Fibroblast of skin of scalp (primary cell): ENCODE data around the gene SPTY2D1.

Experiments
- DNase-seq: peaks from one replicate; pipeline ENCODE4 v3.0.0-alpha.2; 2013

SPTY2D1 gene

DNA sequence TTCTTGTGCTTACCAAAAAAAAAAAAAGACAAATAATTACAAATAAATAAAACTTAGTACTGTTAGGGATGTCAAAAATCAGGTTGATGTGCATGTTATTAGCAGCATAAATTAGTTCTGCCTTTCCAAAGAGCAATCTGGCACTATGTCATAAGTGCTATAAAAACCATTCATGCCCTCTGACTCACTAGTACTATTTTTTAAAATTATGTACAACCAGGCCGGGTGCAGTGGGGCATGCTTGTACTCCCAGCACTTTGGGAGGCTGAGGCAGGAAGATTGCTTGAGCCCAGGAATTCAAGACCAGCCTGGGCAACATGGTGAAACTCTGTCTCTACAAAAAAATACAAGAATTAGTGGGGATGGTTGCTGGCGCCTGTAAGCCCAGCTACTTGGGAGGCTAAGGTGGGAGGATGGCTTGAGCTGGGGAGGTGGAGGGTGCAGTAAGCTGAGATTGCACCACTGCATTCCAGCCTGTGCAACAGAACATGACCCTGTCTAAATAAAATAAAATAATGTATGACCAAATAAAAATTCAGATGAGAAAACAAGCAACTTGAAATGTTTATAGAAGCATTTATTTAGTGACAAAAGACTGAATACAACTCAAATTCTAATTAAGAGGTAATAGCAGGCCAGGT lies 70.9 kb downstream of the SPTY2D1 start:
- no peak for DNase-seq
